MV-4-11 (cell line): ENCODE measurements around the gene GPSM1.
A peak's percentile ranks its signal among the peaks of the same experiment; 100 is the strongest.

Experiments
- DNase-seq: peaks from one replicate; lab custom pipeline; 2025; lab: John Stamatoyannopoulos, UW

GPSM1 gene

DNA sequence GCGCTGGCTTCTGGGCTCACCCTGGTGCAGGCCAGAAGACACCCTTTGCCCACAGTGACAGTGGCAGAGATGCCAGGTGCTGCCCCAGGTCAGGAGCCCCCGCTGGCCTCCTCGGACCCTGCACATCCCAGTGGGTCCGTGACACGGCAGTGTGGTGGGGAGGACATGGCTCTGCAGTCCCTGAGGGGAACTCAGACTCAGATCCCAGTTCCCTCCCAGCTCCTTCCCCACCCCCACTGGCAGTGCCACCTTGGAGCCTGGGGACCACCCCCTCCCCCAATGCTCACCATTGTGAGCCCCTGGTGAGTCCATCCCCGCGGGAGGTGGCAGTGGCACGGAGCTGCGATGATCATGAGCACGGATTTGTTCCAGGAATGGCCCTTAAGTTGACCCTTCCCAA lies 22.9 kb upstream of the GPSM1 start:
- no peak for DNase-seq

DNA sequence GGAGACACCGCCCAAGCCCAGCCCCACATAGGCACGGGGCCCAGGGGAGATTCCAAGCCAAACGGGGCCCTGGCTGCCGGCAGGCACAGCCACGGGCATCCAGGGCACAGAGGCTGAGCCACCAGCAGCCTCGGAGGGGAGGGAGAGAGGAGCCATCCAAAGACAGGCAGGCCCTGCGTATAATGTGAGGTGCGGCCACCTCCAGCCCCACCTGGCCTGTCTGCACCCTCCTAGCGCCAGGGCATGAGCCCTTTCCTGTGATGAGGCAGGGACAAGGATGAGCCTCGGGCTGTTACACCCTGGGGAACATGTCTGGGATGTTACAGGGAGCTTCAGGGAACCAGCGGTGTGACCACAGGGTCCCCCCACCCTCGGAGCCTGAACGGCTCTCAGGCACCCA lies 22.4 kb upstream of the GPSM1 start:
- no peak for DNase-seq

DNA sequence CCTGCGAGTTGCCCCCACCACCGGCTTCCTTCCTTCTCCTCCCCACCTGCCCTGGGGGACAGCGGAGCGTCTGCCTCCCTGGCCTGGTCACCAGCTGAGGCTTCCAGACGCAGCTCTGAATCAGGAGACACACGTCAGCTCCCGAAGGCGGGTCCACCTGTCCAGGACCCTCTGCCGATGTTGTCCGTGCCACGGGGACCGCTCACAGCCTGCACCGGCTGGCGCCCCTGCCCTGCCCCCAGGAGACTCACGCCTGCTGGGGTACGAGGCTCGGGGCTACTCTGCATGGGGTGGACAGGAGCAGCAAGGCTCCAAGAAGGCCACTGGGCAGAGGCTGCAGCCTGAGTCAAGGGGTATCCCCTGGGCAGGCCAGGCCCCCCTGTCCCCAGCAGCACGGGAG lies 21.5 kb upstream of the GPSM1 start:
- DNase-seq = no peak

DNA sequence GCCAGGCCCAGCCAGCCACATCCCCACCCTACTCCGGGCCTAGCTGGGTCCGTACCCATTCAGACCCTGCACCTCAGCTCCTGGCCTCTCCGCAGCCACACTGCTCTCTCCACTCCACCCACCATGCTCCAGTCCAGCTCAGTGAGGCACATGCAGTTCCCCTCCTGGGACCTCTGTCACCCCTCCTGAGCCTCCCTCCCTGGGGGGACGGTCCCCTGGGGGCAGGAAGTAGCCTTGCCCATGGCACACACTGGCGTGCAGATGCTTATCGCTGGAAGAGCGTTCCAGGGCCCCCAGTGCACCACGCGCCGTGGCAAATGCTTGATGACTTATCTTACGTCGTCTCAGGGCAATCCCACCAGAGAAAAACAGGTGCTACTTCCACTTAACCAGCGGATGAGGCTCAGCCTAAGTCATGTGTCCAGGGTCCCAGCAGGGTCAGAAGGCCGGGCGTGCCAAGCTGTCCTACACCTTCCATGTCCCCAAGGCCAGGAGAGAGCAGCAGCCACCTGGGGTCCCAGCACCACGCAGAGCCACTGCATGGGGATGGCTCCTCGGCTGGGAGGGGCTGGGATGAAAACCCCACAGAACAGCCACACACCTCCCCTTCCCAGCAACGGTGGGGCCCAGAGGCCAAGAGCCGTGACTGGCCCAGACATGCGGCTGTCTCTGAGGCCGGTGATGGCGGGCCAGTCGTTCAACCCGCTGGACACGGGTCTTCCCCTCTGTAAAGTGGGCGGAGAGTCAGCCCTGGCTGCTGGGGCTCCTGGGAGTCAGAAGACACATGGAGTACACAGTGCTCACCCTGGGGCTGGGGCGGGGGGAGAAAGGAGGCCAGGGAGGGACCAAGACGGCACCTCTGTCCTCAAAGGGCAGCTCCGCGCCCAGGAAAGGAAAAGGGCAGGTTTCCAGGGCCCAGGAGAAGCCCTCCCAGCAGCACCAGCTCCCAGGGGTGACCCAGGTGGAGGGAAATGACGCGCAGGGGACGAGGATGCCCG lies 20.8 kb upstream of the GPSM1 start:
- DNase-seq = no peak

DNA sequence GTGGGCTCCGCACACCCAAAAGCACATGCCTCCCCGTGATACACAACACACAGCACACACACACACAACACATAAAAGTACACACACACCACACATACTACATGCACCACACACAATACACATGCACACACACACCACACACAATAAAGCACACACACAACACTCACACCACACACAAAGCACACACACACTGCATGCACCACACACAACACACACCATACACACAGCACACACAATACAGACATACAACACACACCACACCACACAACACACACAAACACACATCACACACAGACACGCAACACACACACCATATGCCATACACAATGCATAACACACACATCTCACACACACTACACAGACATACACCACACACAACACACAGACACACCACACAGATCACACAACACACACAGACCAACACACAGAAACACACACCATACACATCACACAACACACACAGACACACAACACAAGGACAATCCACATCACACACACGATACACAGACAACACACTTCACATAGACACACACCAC lies 20.1 kb upstream of the GPSM1 start:
- no peak for DNase-seq

DNA sequence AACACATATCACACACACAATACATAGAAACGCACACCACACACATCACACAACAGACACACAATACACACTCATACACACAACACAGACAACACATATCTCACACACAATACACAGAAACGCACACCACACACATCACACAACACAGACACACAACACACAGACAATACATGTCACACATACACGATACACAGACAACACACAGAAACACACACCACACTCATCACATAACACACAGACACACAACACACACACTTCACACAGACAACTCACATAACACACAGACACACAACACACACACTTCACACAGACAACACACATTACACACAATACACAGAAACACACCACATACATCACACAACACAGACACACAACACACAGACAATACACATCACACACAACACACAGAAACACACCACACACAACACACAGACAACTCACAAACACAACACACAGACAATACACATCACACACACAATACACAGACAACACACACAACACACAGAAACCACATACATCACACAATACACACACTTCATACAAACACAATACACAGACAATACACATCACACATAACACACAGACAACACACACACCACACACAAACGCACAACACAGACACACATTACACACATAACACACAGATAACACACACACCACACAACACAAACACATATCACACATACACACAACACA lies 19.2 kb upstream of the GPSM1 start:
- DNase-seq = no peak

DNA sequence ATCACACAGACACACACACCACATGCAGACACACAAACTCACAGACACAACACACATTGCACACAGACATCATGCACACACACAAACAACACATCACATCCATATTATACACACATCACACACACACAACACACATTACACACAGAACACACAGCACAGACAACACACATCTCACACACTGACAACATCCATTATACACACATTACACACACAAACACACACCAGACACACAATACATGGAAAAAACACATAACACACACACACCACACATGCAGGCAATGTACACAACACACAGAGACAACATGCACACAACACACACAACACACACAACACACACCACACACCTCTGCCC lies 18.7 kb upstream of the GPSM1 start:
- DNase-seq = no peak

DNA sequence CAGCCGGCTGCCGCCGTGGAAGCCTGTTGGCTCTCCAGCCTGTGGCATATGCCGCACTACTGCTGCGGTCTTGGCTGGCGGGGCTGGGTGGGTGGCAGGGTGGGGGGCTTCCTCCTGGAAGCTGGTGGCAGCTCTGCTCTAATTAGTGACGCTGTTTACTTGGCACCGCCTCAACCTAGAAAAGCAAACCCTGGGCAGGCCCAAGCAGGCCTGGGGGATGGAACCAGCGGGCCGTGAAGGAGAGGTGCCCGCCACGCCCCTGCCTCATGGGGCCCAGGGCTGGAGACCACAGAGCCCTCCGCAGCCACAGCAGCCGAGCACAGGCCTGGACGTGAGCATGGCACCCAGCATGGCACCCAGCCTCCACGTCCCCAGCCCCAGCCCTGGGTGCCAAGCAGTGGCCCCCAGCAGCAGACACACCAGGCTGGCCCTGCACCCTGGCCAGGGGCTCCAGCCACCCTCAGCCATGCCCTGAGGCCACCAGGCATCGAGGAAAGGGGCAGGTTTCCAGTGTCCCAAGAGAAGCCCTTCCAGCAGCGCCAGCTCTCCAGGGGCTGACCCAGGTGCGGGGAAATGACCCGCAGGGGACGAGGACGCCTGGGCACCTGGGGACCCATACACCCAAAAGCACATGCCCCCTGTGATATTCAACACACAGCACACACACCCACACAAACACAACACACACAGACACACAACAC lies 18.1 kb upstream of the GPSM1 start:
- no peak for DNase-seq

DNA sequence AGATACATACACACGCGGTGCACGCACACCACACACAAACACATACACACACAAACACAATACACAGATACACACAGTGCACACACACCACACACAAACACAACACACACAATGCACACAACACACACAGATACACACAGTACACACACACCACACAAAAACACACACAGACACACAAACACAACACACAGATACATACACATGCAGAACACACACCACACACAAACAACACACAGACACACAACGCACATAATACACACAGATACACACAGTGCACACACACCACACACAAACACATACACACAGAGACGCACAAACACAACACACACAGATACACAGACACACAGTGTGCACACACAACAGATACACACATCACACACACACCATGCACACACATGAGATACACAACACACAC lies 17.5 kb upstream of the GPSM1 start:
- DNase-seq = no peak

DNA sequence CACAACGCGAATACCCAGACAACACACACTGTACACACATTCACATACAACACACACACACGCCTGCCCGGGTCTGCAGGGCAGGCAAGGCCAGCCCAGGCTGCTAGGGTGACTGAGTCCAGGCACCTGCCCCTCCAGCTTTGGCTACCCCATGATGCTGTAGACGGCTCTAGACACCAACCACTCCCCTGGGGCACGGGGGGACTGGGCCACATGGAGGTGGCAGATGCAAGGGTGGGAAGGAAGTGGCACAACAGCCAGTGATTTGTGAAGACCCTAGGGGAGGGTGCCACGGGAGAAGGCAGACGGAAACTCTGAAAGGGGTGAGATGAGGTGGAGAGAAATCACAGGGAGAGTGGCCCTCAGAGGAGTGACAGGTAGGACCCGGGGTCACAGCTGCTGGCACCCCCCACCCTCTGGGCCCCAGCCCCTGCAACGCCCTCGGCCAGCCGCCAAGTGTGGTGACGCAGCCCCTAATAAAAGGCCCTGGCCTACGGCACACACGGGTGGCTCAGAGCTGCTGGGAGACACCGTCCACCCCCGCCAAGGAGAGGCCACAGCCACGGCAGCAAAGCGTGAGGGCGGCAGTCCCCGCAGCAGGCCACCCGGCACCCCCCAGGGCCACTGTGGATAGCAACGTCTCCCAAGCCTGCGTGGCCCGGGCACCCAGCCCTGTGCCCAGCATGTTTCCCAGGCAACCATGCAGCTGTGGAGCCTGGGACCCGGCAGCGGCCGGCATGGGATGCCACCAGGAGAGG lies 16.9 kb upstream of the GPSM1 start:
- no peak for DNase-seq

DNA sequence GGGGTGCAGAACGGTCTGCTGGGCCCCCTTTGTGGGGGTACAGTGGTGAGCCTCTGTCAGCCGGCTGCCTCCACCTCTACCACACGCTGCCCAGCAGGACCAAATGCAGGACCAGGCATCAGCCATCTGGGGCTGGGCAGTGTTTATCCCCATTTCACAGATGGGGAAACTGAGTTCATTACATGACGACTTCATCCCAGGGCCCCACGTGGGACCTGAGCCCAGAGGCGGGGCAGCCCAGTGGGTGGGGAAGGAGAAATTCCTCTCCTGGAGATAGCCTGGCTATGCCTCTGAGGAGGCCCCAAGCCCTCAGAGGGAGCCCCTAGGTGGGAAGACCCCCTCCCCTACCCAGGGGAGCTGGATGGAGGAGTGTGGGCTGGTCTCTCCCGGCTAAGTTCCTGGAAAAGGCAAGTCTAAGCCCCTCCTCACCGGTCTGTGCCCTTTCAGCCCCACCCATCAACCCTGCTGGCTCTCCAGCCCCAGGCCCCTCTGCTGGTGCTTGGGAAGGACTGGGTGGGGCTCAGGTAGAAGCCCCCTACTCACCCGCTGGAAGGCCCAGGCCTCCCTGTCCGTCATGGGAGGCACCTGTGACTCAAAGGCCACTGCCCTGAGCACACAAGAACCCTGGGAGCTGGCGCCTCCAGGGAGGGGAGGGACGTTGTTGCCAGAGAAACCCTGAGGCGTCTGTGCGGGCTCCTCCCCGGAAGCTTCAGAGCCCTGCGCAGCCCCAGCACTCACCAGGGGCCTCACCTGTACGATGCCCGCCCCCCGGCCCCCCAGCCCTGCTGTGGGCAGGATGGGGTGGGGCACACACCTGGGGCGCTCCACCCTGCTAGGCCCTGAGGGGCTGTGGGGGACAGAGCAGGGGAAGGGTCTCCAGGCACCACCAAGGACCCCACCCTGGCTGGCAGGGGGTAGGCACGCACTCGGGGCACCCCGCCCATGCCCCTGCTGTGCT lies 16.0 kb upstream of the GPSM1 start:
- no peak for DNase-seq

DNA sequence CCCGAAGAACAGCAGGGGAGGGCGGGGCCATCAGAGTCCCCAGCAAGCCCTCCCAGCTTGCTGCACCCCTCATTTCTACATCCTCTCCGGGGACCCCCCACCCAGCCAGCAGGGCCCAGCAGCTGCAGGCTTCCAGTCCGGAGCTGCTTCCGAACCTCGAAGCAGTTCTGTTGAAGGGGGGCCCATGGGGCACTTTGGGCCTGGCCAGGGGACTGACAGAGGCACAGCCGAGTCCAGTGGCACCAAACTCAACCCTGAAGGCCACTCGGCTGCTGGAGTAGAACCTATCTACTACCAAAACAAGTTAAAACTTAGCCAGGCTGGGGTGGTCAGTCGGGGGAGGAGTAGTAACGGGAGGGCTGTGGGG lies 15.3 kb upstream of the GPSM1 start:
- no peak for DNase-seq

DNA sequence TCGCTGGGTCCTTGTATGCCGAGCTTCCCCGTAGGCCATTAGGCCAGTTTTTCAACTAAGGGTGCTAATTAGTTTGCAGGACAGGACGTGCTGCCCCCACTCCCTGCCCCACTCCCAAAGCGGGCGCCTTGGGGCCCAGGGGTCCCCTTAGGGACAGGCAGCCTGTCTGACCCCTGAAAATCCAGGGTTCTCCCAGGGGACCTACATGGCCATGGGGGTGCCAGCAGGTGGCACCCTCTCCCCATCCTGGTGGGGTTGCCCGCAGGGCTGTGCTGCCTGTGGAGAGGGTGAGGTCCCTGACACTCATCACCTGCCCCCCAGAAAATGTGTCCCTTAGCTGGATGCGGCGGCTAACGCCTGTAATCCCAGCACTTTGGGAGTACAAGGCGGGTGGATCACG lies 14.9 kb upstream of the GPSM1 start:
- DNase-seq = peak; percentile 49

DNA sequence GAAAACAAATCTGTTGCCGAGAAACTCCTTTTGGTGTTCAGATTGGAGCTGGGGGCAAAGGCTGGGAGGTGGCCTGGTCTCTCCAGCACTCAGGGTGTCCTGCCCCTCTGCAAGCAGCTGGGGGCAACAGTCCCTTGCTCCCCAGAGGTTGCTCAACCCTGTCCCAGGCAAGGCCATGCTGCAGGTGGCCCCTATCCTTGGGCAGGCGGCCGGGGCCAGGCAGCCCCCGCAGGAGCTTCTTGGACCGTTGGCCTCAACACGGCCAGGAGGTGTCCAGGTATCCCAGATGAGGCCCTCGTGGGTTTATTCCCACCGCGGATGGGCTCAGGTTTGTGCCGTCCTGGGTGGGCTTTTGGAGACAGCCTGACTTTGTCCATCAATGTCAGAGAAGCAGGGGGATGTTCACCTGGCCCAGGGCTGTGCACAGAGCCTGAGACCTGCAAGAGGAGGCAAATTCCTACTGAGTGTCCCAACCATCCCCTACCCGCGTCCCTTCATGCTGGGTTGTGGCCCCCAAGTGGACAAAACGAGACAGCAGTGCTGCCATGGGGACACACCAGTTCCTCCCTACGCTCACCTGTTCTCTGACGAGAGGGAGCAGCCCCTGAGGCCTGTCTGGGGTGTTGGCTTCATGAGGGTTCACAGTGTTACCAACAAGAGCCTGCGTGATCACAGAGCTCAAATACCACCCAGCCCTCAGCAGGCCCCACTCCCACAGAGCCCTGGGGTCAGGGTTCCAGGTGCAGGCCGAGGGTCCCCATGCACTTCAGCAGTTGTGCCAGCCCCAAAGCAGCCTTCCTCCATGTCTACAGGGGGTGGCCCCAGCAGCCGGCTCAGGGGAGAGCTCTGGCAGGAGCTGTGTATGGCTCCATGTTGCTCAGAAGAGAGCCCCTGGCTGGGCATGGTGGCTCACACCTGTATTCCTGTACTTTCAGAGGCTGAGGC lies 14.0 kb upstream of the GPSM1 start:
- no peak for DNase-seq

DNA sequence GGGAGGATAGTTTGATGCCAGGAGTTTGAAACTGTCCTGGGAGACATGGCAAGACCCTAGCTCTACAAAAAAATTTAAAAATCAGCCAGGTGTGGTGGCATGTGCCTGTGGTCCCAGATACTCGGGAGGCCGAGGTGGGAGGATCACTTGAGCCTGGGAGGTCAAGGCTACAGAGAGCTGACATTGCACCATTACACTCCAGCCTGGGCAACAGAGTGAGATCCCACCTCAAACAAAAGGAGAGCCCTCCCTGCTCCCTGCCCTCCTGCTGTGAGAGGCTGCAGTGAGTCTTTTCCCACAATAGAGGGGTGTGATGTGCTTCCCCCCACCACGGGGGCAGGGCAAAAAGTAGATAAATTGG lies 13.3 kb upstream of the GPSM1 start:
- DNase-seq = no peak

DNA sequence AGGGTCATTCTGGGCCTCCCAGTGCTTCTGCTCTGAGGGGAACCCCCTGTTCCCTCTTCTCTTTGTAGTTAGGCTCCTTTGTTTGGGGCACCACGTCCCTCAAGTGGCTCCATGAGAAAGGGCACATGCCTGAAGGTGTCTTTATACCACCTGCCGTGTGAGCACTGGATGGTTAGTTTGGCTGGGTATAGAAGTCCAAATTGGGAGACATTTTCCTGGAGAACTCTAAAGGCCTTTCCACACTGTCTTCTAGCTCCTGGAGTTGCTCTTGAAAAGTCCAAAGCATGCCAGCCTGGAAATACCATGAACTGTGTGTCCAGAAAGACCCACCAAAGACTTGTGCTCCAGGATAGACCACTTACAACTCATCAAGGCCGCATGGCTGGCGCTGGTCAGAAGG lies 12.4 kb upstream of the GPSM1 start:
- DNase-seq = no peak

DNA sequence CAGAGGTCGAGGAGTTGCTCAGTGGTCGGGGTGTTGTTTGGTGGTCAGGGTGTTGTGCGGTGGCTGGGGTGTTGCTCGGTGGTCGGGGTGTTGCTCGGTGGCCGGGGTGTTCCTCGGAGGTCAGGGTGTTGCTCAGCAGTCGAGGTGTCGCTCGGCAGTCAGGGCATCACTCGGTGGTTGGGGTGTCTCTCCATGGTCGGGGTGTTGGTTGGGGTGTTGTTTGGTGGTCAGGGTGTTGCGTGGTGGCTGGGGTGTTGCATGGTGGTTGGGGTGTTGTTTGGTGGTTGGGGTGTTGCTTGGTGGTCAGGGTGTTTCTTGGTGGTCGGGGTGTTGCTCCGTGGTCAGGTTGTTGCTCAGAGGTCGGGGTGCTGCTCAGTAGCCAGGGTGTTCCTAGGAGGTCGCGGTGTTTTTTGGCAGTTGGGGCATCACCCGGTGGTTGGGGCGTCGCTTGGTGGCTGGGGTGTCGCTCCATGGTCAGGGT lies 11.0 kb upstream of the GPSM1 start:
- DNase-seq = no peak

DNA sequence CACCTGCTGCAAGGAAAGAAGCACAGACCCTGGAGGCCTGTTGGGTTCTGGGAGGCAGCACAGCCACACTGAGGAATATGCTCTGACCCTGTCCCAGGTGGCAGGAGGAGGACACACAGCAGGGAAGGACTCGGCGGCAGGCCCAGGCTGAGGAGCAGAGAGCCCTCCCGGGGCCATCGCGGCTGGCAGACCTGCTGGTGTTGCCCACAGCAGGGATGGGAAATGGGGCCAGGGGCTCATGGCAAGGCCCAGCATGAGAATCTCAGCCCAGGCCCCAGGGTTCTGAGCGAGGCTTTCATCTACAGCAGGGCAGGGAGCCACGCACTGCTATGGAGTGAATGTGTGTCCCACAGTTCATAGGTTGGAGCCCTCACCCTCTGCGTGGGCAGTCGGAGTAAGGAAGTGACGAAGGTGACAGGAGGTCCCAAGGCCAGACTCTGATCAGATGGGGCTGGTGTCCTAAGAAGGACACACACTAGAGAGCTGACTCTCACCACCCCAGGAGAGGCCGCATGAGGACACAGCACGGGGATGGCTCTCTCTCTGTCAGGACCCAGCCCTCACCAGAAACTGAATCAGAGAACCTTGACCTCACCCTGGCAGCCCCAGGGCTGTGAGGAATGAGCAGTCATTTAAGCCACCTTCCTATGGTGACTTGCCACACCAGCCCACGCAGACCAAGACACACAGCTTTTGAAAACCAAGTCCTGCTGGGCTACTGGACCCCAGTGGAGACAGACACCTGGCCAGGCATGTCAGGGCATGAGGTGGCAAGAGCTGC lies 10.3 kb upstream of the GPSM1 start:
- no peak for DNase-seq

DNA sequence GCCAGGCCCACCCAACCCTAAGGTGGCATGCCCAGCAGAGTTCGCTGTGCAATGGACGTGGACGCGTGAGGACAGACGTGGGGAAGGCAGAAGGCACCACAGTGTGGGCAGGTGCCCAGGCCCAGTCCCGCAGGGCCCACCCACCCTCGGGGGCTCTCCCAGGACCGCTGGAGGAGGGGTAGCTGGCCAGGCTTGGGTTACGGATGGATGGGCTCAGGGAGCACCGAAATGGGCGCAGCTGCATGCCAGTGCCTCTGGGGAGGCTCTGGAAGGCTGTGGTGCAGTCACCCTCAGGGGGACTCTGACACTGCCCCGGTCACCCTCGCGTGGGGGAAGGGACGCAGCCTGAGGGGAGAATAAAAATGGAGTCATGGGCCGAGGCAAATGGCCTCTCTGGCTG lies 9.6 kb upstream of the GPSM1 start:
- DNase-seq = no peak
